ENCODE results near the gene STK25.

DNA sequence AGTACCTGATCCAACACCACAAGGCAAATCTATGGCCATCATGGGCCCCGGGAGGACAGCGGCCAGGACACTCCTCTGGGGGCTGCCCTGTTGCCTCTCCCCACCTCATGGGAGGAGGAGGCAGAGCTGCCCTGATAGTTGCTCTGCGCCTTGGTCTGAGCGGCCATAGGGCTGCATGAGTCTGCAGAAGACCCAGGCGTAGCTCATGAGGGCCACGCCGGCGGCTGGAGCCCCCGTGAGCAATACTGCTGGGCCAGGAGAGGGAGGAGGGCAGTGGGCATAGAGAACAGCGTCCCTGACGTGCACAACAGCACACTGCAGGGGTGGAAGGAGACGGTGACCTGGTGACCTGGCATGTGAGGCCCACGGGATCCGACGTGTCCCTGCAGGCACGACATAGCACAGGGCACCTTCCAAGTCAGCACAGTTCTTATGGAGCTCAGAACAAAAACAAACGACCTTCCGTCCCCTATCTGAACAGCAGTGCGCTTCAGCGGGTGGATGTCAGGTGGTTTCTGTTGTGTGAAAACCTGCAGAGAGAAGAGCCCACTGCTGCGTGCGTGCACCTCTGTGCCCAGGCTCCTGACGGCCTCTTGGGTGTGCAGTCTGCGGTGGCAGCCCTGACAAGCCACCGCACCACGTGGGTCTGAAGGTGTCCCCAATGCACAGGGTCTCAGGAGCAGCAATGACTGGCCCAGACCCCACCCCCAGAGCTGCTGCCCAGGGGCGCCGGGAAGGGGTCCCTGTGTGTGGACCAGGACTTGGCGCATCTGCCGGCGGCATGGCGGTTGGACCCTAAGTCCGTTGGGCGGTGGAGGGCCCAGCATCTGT is 13.0 kb downstream of the STK25 start:
- TF ChIP-seq, protein P1, sequence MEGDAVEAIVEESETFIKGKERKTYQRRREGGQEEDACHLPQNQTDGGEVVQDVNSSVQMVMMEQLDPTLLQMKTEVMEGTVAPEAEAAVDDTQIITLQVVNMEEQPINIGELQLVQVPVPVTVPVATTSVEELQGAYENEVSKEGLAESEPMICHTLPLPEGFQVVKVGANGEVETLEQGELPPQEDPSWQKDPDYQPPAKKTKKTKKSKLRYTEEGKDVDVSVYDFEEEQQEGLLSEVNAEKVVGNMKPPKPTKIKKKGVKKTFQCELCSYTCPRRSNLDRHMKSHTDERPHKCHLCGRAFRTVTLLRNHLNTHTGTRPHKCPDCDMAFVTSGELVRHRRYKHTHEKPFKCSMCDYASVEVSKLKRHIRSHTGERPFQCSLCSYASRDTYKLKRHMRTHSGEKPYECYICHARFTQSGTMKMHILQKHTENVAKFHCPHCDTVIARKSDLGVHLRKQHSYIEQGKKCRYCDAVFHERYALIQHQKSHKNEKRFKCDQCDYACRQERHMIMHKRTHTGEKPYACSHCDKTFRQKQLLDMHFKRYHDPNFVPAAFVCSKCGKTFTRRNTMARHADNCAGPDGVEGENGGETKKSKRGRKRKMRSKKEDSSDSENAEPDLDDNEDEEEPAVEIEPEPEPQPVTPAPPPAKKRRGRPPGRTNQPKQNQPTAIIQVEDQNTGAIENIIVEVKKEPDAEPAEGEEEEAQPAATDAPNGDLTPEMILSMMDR (IDR thresholded peaks at IDR 0.05; ENCODE audit: insufficient read depth, low read depth, low read length) = no peak
- no peak for TF ChIP-seq EZH2 (IDR thresholded peaks at IDR 0.05; ENCODE audit: insufficient read depth, low read length)
